ENCODE results near the gene NFKBIA.
"Not testable (repeated sequence)": the region's sequence is repeated elsewhere in the genome, so short reads cannot be mapped to it uniquely, and the experiment has no call there.

Gene NFKBIA

DNA sequence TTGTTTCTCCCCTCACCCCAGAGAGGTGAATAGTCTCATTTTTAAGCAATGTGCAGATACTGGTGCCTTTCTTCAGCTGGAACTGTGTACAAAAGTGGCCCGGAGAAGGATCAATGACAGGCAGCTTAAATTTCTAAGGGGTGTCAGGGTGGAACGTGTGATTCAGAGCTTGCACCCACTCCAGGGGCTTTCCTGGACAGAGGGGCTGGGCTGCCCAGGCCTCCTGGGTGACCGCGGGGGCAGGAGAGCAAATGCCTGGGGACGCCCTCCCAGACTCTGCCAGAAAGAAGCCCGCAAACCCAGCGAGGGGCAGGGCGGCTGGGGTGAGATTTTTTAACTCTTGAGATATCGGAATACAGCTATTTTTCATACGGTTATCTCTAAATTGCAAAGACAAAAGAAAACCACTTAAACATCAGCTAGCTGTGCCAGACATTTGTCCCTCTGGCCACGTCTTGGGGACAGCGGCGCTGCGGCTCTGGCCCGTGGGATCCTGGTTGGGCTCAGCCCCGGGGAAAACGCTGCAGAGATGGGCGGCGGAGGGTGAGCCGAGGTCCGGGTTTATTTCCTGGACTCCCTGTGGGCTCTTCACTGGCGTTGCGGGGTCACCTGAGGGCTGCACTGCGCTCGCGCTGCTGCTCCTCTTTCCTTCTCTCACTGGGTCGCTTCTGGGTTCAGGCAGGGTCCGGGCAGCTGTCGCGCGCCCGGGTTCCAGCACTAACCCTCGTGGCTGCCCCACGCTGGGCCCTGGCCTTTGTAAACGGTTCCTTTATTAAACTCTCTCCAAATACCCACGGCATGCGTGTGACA lies 35.8 kb downstream of the NFKBIA start:
- peak; percentile 42 for DNase-seq (ENCODE audit: low read depth, low spot score)

DNA sequence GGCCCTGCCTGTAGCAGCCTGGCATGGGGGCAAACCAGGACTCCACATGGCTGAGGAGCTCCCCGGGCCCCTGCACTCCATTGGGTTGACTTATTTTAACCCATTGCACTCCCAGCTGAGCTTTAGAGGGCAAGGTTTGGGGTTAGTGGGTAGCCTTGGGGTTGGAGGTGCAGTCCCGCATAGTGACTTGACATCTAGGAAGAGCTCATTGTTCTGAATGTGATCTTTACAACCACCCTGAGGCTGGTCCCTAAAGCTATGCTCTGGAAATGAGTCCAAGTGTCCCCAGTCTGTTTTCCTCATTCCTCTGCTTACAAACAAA lies 36.4 kb downstream of the NFKBIA start:
- DNase-seq (ENCODE audit: low read depth, low spot score): peak; percentile 37

DNA sequence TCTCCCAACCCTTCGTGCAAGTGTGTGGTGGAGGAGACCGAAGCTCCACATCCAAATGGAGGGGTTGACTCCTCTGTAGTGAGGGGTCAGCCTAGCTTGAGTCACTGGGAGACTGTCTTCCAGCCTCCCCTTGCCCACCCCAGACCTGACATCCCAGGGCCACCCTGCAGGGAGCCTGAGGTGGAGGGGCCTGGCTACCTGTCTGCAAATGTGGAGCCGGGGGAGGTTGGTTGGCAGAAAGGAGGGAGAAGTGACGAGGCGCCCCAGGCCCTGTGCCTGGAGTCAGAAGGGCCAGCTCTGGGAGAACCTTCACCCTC lies 37.5 kb downstream of the NFKBIA start:
- DNase-seq (ENCODE audit: low read depth, low spot score): no peak

DNA sequence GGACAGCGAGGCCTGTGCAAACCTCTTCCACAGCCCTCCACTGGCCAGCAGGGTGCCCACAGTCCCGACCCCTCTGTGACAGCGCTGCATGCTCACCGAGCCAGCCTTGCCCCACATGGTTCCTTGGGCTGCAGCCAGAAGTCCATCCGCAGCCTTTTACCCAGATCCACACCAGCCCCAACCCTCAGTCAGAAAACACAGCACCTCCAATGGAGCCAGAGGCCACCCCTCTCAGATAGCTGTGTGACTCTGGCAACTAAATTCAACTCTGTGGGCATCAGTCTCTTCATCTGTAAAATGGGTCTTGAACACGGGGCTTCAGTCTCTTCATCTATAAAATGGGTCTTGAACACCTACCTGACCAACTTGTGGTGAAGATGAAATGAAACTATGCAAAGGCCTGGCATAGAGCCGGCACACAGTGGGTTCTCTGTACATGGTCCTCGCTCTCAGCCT lies 38.0 kb downstream of the NFKBIA start:
- no peak for DNase-seq (ENCODE audit: low read depth, low spot score)

DNA sequence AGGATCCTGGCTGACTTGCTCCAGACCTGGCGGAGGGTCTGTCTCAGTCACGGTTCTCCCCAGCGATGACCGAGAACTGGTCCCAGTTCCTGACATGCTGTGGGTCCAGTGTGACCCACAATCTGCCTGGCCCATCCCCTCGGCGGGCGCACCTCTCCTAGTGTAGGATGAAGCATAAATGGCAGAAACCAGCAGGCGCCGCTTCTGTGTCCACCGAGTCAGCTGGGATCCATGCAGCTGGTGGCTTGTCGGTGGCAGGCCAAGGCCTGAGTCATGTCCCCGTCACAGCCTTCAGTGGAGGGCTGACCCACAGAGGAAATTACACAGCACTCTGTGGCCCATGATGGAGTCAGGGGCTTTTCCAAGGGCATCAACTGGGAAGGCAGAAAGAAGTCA lies 38.5 kb downstream of the NFKBIA start:
- no peak for DNase-seq (ENCODE audit: low read depth, low spot score)

DNA sequence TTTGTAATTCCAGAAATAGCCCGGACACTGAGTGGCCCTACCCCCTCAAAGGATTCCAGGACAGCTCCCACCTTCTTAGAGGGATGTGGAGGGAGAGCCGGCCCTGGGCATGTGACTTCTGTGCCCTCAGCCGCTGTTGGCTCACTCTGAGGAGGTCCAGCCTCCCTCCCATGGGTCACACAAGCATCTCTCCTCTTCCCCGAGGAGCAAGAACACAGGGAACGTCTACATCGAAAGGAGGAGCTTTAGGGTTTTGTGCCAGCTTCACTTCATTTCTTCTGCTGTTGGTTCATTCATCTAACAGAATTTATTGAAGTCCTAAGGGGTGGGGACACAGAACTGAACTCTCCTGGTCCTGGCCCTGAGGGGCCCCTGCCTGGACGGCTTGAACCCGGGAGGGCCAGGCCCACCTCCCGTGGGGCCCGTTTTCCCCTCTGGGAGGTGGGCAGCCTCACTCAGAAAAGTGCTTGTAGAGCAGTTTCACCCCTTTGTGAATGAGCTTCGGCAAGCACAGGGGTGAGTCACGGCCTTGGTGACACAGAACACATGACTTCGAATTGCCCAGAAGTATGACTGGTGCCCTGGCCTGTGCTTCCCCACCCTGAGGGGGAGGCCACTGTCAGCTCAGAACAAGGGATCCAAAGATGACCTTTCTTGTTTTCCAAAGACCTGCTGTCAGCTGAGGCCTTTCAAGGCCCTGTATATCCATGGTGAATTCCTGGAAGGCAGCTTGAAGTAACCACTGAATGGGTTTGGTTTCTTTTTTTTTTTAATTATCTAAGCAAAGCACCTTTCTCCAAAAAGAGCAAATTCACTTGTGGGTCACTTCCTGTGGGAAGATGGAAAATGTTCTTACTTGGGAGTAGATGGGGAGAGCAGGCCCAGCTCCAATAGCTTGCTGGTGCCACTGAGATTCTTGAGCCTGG lies 39.2 kb downstream of the NFKBIA start:
- peak; percentile 56 for DNase-seq (ENCODE audit: low read depth, low spot score)

DNA sequence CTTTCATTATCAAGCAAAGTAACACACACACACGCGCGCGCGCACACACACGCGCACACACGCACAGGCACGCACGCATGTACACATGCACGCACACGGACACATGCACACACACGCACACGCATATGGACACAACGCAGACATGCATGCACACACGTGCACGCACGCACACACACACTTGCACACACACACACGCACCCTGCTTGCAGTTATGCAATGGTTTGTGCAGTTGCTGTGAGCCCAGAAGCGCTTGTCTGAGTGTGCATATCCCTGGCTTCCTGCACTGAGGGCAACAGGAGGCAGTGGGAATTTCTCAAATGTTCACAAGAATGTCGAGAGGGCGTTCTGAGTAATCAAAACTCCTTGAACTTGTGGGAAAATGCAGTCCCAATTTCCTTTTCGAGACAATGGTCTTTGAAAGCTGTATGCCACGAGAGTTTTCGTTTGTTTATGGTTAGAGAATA lies 41.6 kb downstream of the NFKBIA start:
- no peak for DNase-seq (ENCODE audit: low read depth, low spot score)

DNA sequence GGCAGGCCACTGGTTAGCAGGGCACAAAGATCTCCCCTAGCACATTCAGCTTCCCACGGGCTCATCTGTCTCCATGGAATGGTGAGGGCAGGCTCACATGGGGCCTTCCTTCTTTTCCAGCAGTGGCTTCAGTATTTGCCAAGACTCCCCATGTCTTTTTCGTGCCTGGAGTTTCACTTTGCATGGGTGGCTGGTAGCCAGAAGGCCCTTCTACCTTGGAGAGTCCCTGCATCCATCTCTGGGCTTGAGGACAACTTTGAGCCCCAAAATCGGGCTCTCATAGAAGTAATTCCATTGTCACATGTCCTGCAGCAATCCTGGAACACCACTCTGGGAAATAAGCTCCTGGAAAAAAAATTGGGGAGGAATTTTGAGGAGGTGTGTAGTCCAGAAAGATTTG lies 42.1 kb downstream of the NFKBIA start:
- no peak for DNase-seq (ENCODE audit: low read depth, low spot score)

DNA sequence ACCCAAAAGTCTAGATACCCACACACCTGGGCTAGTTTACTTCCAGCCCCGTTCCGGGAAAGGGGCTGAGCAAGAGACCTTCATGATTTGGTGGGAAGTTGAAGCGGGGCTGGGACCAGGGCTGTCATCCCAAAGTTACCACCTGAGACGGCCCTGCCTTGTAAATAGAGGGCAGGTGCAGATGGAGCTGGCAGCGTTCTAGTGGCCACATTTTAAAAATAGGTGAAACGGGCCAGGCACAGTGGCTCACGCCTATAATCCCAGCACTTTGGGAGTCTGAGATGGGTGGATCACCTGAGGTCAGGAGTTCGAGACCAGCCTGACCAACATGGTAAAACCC lies 43.4 kb downstream of the NFKBIA start:
- no peak for DNase-seq (ENCODE audit: low read depth, low spot score)

DNA sequence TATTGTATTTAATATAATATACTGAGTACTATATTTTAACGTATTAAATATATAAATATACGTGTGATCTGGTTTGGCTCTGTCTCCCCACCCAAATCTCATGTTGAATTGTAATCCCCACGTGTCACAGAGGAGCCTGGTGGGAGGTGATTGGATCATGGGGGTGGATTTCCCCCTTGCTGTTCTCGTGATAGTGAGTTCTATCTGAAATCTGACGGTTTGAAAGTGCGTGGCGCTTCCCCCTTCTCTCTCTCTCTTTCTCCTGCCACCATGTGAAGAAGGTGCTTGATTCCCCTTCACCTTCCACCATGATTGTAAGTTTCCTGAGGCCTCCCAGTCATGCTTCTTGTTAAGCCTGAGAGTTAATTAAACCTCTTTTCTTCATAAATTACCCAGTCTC lies 44.9 kb downstream of the NFKBIA start:
- not testable (repeated sequence) for DNase-seq (ENCODE audit: low read depth, low spot score)

DNA sequence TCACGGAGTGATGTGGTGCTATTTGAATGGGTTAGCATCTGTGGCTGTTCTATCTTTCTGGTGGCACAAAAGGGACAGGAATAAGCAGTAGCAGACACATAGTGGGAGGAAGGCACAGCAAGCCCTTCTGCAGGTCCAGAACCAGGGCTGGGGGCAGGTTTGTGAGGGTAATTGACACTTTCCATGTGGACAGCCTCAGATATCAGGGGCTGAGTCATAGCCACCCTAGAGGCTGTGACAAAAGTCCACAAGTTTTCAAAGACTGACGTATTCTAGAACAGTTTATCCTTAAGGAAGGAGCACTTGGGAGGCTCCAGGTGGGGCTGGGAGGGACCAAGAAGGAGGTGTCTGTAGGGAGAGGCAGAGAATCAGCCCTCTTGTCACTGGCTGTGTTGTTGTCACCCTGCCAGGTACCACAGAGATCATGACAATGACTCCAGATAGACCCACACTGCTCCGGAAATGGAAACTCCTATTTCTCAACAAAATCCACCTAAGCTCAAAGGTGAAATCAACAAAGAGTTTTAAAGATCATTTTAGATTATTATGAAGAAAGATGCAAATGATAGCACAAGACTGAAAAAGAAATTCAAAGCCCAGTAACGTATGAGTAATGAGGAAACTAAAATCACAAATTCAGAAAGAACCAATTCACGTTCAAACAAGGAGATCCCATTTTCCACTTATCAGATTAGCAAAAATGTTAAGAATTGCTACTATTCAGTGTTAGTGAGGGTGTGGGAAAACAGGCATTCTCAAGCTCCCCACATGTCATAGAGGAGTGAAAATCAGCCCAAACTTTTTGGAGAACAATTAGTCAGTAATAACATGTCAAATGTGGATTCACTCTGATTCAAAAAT lies 48.3 kb downstream of the NFKBIA start:
- no peak for DNase-seq (ENCODE audit: low read depth, low spot score)

DNA sequence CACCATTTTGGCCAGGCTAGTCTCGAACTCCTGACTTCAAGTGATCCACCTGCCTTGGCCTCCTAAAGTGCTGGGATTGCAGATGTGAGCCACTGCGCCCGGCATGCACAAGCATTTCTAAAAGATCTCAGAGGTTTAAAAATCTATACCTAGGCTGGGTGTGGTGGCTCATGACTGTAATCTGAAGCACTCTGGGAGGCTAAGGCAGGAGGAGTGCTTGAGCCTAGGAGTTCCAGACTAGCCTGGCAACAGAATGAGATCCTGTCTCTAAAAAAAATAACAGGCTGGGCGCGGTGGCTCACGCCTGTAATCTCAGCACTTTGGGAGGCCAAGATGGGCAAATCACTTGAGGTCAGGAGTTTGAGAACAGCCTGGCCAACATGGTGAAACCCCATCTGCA lies 49.3 kb downstream of the NFKBIA start:
- DNase-seq (ENCODE audit: low read depth, low spot score): not testable (repeated sequence)

DNA sequence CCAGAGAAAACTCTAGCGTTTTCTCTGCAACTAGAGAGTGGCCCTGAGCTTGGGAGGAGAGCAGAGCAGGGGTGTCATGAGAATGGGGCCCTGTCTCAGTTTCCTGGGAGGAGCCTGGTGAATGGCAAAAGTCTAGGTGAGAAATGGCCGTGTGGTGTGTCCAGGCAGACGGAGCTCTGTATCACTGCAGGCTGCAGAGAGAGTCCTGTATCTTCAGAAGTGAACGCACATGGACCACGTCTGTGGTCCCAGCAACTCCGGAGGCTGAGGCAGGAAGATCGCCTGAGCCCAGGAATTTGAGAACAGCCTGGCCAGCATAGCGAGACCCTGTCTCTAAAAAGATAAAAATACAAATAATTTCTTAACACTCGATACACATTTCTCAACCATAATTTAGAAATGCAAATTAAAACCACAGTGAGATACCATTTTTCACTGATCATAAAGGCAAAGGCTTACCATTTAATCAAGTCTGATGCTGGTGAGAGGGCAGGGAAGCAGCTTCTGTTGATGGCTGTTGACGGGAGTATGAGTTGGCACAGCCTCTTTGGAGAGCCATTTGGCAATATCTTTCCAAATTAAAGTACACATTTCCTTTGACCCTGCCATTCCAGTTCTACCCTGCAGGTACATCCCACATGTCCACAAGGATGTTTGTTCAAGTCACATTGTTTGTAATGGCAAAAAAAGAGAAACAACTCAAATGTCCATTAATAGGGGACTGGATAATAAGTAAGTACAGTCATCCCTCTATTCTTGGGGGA lies 51.0 kb downstream of the NFKBIA start:
- DNase-seq (ENCODE audit: low read depth, low spot score): no peak

DNA sequence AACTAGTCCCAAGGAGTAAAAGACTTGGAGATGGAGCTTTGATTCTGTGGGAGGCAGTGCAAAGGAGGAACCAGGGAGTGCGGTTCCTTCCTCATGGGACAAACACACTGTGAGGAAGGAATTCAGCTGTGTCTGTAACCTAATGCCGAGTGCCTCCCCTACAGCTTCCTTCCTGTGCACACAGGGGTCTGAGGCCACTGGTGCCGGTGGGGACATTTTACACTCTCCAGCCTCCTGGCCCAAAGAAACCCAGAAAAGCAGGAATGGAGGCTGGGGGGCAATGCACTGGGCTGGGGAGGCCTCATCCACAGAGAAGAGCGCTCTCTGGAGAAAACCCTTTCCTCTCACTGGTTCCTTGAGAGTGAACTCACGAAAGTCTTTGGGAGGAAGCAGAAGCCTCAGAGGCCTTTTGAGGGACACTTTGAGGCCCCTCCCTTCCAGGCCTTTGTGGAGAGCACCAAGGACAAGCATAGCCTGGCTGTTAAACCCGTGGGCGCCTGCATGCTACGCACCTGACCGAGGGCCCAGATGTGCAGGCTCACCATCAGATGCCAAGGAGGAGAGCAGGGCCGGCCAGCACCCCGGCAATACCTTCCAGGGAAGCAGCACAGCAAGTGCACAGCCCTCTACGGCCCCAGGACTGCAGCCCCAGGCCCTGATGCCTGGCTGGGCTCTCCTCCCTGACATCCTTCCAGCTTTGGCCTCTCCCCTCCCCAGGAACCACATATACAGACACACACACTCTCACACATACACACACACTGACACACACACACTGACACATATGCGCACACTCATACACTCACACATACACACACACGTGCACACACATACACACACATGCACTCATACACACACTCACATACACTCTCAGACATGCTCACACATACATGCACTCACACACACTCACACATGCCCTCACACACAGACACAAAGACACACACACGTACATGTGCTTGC lies 52.0 kb downstream of the NFKBIA start:
- peak; percentile 53 for DNase-seq (ENCODE audit: low read depth, low spot score)

DNA sequence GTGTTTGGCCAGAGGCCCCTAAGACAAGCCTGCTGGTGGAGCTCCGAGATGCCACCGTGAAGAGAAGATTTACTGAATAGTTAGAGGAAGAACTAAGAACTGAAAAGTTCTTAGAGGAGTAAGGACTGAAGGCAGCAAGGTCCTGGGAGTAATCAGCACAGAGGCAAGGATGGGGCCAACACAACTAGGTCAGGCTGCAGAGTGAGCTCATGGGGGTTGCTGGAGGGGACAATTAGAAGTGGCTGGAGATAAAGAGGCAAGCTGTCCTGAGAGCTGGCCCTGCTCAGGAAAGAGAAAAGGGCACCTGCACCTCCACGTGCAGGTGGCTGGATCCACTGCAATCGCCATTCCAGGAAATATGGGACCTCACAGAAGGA lies 52.7 kb downstream of the NFKBIA start:
- peak; percentile 67 for DNase-seq (ENCODE audit: low read depth, low spot score)

Measured in ELF-1 (cell line).